IPS-NIHi7 (cell line): ENCODE data around the gene GLS.
"Not testable (repeated sequence)": the region's sequence is repeated elsewhere in the genome, so short reads cannot be mapped to it uniquely, and the experiment has no call there.

Experiments
- DNase-seq: peaks from one replicate; pipeline ENCODE4 v3.0.0; 2012; ENCODE audit warnings: mixed read lengths; ENCODE audit errors: extremely low spot score

Gene GLS

DNA sequence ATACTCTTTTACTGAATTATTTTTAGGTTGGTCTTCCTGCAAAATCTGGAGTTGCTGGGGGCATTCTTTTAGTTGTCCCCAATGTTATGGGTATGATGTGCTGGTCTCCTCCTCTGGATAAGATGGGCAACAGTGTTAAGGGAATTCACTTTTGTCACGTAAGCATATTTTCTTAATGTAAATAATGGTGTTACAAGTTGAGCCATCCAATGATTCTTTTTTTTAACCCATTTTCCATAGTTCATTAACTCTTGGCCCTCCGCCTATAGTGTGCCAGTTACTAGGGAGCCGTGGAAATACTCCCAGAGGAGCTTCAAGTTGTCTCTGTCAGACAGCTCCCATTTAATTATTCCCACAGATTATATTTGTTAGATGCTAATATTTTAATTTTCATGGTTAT, 49.8 kb downstream of the GLS start:
- DNase-seq, result no peak

DNA sequence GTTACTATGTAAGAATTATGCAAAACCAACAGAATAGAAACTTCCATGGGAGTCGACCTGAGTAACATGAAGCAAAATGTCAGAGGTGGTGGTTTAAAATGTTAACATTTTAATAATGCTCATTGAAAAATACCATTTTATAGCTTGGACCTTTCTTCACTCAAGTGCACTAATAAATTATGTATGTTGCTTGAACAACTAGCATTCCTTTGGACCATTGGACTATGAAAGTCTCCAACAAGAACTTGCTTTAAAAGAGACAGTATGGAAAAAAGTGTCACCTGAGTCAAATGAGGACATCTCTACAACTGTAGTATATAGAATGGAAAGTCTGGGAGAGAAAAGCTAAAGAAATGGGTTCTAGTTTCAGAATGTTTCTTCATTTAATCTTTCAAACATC, 51.9 kb downstream of the GLS start:
- no peak for DNase-seq

DNA sequence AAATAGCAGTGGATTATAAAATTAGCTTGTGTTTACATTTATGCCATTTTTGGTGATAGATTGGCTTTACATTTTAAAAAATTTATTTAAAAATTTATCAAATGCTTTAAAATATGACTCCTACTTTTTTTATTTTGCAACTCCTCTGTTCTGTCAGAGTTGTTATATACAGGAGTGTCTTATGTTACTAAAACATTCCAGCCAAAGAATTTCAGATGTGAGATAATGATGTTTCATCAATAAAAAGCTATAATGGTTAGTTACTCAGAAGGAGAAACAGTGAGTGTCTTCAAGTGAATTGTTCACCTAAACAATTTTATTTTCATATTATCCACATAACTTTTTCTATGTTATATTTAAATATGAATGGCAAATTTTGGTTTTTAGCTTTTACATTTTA, 52.7 kb downstream of the GLS start:
- no peak for DNase-seq

DNA sequence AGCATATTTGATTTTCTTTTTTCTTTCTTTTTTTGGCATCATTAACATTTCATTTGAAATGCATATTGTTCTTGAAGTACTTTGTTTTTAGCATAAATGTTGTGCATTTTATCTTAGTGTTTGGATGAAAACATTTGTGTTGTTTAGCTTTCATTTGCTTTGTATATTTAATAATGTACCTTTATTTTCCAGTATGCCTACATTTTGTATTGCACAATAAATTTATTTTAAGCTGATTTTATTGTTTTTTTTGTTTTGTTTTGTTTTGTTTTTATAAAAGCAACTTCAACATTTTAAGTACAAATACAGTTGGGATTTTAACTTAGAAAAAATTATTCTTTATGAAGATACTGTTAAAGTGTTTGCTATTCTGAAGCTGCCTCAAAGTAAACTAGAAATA, 54.4 kb downstream of the GLS start:
- no peak for DNase-seq

- DNase-seq, result no peak
Measured at GRCh38 chr2:190938771-190939335, 58.2 kb downstream of the GLS start.

- no peak for DNase-seq
Measured at GRCh38 chr2:190940454-190940853, 59.8 kb downstream of the GLS start.

GRCh38 chr2:190941571-190941970, 61.0 kb downstream of the GLS start:
- DNase-seq, result no peak

- DNase-seq, result no peak
Measured at GRCh38 chr2:190942697-190943096, 62.1 kb downstream of the GLS start.

GRCh38 chr2:190943706-190944105, 63.1 kb downstream of the GLS start:
- DNase-seq, result no peak

DNA sequence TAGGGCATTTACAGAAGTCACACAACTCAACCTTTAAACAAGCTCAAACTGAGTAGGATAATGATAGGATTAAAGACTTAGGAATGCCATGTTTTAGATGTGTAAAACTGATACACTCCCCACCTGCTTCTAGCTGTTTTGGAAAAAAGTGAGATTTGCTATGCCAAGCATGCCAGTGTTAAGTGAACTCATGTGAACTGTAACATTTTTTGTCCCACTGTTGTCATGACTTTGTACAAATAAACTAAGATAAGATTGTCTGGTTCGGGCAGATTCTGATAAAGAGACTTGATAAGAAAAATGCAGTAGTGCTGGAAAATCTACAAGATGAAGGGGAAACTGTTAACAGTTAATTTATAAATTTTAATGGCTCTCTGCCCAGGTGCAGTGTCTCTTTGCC, 66.5 kb downstream of the GLS start:
- no peak for DNase-seq

- DNase-seq, result no peak
Measured at GRCh38 chr2:190947711-190948251, 67.2 kb downstream of the GLS start.

GRCh38 chr2:190948671-190949070, 68.0 kb downstream of the GLS start:
- no peak for DNase-seq

DNA sequence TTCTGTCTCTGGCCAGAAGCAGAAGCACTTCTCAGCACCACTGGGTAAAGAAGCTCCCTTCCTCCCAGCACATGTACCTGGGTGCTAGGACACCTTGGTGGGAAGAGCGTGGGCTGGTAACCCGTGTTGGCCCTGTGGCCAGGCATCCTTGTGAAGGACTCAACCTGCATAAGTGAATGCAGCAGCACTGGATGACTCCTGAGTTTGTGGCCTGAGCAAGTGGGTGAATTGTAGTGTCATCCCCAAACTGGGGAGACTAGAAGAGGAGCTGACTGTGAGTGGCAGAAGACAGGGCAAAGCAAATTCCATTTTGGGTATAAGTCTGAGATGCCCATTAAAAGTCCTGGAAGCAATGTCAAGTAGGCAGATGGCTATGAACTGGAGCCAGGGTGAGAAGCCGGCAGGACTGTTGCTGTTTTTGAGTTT, 70.0 kb downstream of the GLS start:
- DNase-seq, result no peak

DNA sequence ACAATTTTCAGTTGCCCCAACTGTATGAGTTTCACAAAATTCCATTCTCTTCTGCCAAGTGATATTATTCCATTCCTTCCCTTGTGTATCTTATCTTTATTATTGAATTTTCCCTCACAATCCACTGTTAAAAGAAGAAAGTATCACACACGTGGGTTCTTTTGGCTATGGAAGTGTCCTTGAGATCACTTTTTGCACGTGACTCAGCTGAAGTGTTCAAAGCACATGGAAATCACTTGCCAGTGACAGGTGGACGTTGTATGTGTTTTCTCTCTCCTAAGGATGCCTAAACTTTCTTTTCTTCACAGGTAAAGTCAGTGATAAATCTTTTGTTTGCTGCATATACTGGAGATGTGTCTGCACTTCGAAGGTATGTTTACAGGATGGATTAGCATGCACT, 72.6 kb downstream of the GLS start:
- no peak for DNase-seq

DNA sequence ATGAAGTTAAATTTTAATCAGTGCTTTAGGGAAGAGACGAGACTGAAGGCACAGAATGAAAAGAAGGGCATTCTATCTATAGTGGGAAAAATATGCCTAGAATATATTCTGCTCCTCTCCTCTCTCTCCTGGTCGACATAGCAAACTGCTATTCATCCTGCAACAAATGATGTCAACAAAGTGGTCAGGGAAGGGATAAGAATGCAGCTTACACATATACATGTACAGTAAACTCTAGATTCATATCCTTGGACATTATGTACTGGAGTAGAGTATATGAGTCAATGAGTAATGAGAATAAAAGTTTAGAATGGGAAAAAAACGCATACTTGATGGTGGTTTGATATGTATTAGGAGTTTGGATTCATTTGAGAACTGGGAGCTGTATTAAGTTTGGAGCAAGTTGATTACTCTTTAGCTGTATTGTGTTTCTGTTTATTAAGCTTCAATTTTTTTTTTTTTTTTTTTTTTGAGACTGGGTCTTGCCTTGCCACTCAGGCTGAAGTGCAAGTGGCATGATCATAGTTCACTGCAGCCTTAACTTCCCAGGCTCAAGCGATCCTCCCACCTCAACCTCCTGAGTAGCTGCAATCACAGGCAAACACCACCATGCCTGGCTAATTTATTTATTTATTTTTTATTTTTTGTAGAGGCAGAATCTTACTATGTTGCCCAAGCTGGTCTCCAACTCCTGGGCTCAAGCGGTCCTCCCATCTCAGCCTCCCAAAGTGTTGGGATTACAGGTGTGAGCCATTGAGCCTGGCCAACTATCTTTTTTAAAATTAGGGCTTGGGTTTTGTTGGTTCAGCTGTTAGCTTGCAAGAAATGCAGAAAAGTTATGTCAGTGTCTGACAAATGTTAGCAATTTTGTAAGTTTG, 79.5 kb downstream of the GLS start:
- DNase-seq, result no peak

- not testable (repeated sequence) for DNase-seq
Measured at GRCh38 chr2:190961117-190961516, 80.5 kb downstream of the GLS start.

GRCh38 chr2:190961918-190962487, 81.4 kb downstream of the GLS start:
- no peak for DNase-seq

DNA sequence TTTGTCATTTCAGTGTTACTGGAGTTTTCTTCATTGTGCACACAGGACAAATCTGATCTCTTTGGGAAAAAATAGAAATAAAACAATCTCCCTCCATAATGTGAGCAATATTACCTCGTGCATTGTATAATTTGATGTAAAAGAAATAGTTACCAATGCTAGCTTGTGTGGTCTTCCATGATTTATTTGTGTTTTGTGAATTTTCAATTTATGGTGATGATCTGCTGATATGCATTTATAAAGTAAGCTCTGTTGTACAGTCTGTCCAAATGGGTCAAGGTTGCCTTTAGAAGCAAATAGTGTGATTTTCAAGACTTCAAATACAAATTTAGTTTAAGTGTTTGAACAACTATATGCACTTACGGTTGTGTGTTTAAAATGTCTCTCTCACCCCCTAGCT, 82.5 kb downstream of the GLS start:
- DNase-seq, result no peak

GRCh38 chr2:190964170-190964795, 83.7 kb downstream of the GLS start:
- no peak for DNase-seq

DNA sequence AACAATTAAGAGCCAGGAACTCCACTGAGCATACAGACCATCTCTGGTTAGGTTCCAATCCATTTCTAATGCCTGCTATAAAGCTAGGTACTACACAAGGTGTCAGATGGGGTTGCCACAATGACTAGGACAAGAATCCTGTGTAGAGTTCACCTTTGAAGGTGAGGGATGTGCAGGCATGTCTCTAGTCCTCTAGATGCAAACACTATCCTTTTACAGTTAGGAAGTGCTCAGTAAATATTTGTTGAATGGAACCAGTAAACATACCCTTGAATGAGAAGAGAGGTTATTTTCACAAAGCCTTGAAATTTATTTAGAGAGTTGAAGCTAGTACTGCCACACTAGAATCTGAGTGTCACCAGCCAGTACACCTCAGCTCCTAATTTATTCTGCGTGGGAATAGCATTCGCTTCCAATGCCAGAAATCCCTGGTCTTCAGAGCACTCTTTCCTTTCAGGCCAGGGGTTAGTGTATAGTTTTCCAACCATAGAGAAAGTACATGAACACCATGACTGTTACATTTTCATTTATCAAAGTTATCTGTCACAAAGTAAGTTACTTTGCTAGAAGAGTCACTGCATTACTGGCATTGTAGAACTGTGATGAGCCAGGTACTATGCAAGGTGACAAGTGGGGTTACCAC, 85.1 kb downstream of the GLS start:
- DNase-seq, result no peak

DNA sequence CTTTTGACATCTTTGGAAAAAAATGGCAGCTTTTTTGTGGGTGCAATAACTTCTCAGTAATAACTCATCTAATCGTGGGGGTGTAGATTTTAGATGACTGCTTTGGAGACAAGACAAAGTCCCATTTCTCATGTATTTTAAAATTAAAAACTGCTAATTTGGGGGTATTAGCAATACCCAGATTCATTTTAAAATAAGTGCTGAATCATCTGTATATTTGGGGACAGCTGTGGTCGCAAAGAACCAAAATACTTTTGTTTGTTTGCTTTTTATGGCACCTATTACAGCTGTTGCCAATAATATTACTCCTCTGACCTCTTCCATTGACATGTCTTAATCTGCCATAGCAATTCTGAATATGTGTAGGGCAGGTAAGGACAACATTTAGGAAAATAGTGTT, 87.9 kb downstream of the GLS start:
- no peak for DNase-seq

DNA sequence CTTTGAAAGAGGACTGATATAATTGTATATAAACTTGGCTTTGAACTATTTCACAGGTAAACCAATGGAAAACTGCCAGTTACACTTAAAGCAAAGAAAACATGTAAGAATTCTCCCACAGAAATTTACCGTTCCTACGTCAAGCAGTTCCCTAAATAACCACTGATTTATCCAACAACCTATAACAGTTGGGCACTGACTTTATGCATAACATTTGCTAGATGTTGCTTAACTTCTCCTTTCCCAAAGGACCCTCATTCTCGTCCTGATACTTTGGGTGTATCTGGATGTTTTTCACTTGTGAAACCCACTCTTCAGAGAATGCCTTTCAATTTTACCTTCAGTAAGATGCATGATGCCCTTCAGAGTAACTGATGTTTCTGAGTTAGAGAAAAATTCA, 89.5 kb downstream of the GLS start:
- no peak for DNase-seq
